Hematopoietic multipotent progenitor cell (in vitro differentiated cells): ENCODE data around the gene GMPPB. TPM values are rescaled to one million over a fixed set of nuclear protein-coding genes. Genes with fewer than 3 reads are reported as not detected.
"Not testable (repeated sequence)": the region's sequence is repeated elsewhere in the genome, so short reads cannot be mapped to it uniquely, and the experiment has no call there.

ENCODE experiments used
- DNase-seq, 3 donors: peaks; one replicate each; pipeline ENCODE4 v3.0.0-alpha.2; 2011 to 2015; ENCODE audit warnings: low read depth in 2 of 3, low spot score in 2 of 3
- total RNA-seq: library from RNA; depleted of rRNA; stranded (reverse); fragments of >200 nt; gene quantifications from one replicate; pipeline ENCODE4 v1.2.3, GENCODE V29; 2012

The GMPPB gene
- total RNA-seq, 1 donor = 24.0 TPM

DNA sequence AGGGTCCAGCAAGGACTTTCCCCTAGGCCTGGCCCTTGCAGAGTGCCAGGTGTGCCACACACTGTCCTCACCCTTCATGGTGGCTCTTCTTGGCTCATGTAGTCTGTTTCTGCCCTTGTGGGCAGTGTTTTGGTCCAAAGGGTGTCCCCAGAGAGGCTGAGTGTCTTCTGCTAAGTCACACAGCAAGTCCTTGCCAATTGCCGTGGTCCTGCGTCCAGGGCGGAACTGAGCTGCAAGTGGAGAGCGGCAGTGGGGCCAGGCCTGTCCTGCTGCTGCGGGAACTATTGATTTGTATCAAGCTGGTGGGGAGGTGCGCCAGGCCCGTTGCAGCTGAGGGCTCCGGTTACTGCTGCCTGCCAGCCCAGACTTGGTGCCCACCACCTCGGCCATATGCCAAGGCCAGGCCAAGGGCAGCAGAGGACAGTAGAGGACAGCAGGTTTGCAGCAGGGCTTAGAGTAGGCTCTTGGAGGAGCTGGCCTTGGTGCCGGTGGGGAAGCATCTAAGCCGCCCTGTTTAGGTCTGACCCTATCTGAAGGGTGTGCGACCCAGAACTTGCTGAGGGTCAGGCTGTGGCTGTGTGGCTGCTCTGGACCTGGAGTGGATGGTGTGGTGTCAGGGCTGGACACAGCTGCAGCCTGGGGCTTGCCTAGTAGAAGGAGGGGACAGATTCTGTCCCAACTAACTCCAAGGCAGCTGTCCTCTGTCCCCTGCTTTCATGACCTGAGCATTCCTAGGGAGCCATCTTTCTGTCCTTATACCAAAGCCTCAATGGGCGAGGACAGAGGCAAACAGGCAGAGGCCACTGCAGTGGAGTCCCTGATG is 8.8 kb downstream of the GMPPB start:
- DNase-seq = no peak

GRCh38 chr3:49713336-49714105 is 10.2 kb downstream of the GMPPB start:
- no peak for DNase-seq

- DNase-seq = peak in 1 of 3 donors; percentile 19
Observed at GRCh38 chr3:49712631-49713317, 11.0 kb downstream of the GMPPB start.

DNA sequence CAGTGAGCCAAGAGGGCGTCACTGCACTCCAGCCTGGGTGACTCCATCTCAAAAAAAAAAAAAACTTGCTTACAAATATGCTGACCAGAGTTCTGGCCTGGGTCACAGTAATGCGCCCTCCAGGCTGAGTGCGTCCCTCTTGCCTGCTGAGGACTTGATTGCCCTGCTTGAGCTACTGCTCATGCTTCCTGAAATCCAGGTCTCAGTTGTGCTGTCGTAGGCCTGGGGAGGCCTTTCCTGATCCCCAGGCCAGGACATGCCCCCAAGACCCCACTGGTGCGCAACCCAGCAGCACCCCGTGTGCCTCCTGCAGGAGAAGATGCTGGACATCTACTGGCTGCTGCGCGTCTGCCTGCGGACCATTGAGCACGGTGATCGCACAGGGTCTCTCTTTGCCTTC is 11.6 kb downstream of the GMPPB start:
- no peak for DNase-seq

DNA sequence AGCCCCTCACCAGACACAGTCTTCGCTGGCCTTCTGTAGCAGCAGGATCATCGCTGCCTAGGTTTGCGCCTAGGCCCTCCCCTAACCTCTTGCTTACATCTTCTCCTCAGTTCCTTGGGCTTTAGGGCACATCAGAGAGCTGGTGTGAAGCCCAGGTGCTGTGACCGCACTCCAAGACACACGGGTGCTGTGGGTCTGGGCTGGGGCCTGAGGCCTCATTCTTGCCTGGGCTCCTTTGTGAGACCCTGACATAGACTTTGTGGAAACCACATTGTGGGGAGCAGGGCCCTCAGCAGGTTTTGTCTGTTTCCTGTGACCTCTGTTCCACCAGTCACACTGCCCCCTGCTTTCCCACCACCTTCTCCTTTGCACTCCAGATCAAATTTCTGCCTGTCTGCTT is 12.3 kb downstream of the GMPPB start:
- DNase-seq = peak in 2 of 3 donors; percentile 53 to 72

- DNase-seq = no peak
Observed at GRCh38 chr3:49709852-49710251, 13.9 kb downstream of the GMPPB start.

DNA sequence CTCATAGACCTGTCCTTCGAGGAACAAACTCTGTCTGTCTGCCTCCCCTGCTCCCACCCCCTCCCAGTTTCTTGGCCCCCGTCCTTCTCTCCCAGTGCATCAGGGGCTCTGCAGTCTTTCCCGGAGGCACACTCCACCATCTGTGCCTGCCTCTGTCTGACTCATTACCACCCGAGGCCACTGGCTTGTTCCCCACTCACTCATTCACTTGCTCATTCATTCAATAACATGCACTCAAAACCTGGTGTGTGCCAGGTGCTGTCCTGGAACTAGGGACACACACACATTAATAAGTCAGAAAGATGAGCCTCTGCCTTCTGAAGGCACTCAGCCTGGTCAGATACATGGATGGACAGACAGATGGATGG is 16.7 kb downstream of the GMPPB start:
- DNase-seq = no peak

GRCh38 chr3:49706456-49707112 is 17.2 kb downstream of the GMPPB start:
- no peak for DNase-seq

GRCh38 chr3:49705390-49705960 is 18.3 kb downstream of the GMPPB start:
- no peak for DNase-seq

- DNase-seq = no peak
Observed at GRCh38 chr3:49704629-49705028, 19.1 kb downstream of the GMPPB start.

GRCh38 chr3:49703956-49704355 is 19.8 kb downstream of the GMPPB start:
- no peak for DNase-seq

GRCh38 chr3:49703443-49703927 is 20.3 kb downstream of the GMPPB start:
- peak in 2 of 3 donors; percentile 66 to 87 for DNase-seq

DNA sequence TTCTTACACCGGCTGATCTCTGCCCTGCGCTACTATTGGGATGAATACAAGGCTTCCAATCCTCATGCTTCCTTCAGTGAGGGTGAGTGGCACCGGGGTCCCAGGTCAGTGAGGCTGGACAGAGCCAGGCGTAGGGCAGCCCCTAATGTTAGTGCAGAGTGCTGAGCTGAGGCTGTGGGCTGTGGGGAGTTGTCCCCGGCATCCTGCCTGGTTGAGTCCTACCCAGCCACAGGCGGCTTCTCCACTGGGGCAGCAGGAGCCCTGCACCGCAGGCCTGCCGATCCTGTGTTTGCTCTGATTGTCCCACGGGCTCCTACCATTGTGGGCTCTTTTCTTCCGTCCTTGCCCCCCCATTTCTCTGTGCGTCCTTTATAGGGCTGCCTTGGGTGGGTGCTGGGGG is 21.1 kb downstream of the GMPPB start:
- DNase-seq = no peak

DNA sequence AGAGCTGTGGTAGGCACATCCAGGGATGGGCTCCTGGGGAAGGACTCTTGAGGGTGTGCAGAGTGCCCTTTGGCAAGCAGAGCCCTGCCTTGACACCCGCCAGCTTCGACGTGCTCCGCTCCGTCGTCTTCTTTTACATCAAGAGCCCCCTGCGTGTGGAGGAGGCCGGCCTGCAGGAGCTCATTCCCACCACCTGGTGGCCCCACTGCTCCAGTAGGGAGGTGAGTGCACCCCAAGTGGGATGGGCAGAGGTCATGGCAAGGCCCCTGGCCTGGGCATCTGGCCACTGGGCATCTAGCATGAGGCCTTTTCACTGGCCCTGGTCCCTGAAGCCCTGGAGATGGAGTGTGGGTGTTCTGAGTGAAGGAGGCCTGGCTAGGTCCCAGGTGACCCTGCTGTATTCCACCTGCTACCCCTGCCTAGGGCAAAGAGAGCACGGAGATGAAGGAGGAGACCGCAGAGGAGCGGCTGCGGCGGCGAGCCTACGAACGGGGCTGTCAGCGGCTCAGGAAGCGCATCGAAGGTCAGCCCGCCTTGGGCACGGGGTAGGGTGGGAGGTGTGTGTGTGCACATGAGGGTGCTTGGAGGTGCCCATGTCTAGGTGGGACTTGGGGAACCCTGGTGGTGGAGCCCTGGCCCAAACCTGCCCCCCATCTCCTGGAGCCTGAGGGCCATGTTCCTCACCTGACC is 22.2 kb downstream of the GMPPB start:
- DNase-seq = peak in 1 of 3 donors; percentile 26

GRCh38 chr3:49700453-49701128 is 23.2 kb downstream of the GMPPB start:
- no peak for DNase-seq

- no peak for DNase-seq
Observed at GRCh38 chr3:49700014-49700413, 23.7 kb downstream of the GMPPB start.

DNA sequence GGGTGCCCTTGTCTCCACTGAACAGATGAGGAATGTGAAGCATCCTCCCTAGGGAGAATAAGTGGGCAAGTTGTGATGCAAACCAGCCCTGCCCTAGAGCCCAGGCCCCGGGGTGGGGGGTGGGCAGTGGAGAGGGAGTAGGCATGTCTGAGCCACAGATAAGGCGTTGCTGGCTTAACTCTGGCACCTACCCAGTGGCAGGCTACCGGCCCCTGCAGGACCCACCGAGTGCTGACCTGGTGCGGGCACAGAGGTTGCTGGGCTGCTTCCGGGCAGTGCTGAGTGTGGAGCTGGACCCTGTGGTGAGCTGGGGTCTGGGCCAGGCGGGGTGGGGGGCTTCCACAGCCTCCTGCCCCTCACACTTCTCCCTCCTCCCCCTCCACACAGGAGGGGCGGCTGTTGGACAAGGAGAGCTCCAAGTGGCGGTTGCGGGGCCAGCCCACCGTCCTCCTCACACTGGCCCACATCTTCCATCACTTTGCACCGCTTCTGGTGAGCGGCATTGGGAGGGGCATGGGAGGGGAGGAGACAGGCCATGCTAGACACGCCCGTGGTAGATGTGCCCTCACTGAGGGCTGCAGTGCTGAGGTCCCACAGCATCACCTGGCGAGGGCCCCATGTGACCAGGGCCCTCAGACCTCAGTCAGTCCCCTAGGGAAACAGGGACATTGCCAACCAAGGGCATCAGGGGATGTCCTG is 24.3 kb downstream of the GMPPB start:
- DNase-seq = no peak

DNA sequence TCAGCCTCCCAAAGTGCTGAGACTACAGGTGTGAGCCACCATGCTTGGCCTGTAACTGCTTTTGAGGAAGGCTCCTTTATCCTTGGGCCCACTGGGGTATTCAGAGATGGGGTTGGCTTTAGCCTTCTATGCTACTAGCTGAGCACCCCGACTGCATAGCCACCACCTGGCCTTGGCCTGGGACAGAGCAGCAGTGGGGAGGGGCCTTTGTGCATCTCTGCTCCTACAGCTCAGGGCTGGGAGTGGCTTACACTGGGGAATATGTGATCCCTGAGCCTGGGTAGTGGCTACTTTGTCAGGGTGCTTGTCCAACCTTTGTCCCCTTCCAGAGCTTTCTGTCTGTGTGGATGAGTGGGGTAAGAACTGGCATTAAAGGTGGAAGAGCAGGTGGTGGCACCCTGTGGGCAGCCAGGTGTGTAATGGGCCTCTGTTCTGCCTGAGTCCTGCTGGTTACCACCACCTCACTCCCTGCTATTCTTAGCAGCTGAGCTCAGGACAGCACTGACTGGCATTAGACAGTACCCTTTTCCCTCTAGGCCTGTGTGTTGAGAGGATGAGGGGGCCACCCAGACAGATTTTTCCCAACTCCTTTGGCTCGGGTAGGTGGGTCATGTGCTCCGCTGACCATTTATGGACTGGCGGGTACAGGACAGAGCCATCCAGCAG is 28.3 kb downstream of the GMPPB start:
- not testable (repeated sequence) for DNase-seq
